ENCODE data around the gene ITGA7.

The ITGA7 gene

DNA sequence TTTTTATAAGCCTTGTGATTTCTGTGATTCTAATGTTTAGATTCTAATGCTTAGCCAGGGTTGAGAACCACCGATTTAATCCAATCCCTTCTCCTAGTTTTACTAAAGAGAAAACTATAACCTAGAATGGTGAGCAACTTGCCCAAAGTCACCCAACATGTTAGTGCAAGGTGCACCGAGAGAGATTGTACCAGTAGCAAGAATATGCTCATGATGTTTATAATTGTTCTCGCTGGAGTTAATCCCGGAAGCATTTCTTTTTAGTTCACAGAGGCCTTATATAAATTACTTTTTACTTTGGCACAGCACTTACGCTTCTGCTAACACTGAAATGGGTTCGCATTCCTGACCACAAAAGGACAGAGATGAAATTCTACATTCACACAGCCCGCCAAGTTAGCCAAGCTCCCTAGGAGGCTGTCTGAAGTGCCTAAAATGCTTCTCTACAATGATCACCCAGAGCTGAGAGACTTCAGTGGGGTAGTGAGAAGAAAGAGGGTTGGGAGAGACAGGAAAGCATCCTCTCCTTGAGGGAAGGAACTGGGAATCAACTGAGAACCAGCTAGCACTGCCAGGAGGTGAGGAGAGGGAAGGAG lies 7.6 kb upstream of the ITGA7 start:
- TF ChIP-seq TCF12 (IDR thresholded peaks at IDR 0.05; ENCODE audit: low read depth) (no peak), ZBTB7A (IDR thresholded peaks at IDR 0.05; ENCODE audit: low read depth) (no peak), CEBPB (IDR thresholded peaks at IDR 0.05) (no peak), FOXM1 (IDR thresholded peaks at IDR 0.05; ENCODE audit: borderline replicate concordance, low read depth) (no peak)
- TF ChIP-seq, protein P1, sequence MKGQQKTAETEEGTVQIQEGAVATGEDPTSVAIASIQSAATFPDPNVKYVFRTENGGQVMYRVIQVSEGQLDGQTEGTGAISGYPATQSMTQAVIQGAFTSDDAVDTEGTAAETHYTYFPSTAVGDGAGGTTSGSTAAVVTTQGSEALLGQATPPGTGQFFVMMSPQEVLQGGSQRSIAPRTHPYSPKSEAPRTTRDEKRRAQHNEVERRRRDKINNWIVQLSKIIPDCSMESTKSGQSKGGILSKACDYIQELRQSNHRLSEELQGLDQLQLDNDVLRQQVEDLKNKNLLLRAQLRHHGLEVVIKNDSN (IDR thresholded peaks at IDR 0.05): no peak

DNA sequence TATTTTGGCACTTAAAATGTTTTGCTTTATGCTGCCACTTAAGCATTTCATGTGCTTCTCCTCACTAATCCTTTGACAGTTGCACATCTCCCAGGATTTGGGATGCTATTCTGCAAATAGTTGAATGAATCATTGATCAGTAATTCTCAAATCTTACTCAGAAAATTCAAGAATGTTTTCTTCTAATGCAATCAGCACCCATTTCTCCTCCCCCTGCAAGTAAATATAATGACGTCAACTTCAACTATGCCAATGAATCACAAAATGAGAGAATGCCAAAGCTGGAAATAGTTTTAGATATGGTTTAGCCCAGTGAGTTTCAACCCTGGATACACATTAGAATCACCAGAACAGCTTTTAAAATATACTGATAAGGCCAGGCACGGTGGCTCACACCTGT lies 6.0 kb upstream of the ITGA7 start:
- TF ChIP-seq, protein P2, sequence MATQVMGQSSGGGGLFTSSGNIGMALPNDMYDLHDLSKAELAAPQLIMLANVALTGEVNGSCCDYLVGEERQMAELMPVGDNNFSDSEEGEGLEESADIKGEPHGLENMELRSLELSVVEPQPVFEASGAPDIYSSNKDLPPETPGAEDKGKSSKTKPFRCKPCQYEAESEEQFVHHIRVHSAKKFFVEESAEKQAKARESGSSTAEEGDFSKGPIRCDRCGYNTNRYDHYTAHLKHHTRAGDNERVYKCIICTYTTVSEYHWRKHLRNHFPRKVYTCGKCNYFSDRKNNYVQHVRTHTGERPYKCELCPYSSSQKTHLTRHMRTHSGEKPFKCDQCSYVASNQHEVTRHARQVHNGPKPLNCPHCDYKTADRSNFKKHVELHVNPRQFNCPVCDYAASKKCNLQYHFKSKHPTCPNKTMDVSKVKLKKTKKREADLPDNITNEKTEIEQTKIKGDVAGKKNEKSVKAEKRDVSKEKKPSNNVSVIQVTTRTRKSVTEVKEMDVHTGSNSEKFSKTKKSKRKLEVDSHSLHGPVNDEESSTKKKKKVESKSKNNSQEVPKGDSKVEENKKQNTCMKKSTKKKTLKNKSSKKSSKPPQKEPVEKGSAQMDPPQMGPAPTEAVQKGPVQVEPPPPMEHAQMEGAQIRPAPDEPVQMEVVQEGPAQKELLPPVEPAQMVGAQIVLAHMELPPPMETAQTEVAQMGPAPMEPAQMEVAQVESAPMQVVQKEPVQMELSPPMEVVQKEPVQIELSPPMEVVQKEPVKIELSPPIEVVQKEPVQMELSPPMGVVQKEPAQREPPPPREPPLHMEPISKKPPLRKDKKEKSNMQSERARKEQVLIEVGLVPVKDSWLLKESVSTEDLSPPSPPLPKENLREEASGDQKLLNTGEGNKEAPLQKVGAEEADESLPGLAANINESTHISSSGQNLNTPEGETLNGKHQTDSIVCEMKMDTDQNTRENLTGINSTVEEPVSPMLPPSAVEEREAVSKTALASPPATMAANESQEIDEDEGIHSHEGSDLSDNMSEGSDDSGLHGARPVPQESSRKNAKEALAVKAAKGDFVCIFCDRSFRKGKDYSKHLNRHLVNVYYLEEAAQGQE (IDR thresholded peaks at IDR 0.05; ENCODE audit: low read depth): no peak
- TF ChIP-seq, protein P1 (IDR thresholded peaks at IDR 0.05): no peak
- no peak for TF ChIP-seq RAD21 (IDR thresholded peaks at IDR 0.05; ENCODE audit: low read depth)
- no peak for TF ChIP-seq YY1 (IDR thresholded peaks at IDR 0.05; ENCODE audit: low read depth)
- TF ChIP-seq CEBPB (IDR thresholded peaks at IDR 0.05): no peak
- no peak for TF ChIP-seq CREB1 (IDR thresholded peaks at IDR 0.05; ENCODE audit: low read depth)
- TF ChIP-seq TCF12 (IDR thresholded peaks at IDR 0.05; ENCODE audit: low read depth): no peak
- TF ChIP-seq, protein P3, sequence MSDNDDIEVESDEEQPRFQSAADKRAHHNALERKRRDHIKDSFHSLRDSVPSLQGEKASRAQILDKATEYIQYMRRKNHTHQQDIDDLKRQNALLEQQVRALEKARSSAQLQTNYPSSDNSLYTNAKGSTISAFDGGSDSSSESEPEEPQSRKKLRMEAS (IDR thresholded peaks at IDR 0.05): no peak
- TF ChIP-seq ZBTB7A (IDR thresholded peaks at IDR 0.05; ENCODE audit: low read depth): no peak
- TF ChIP-seq NFIC (IDR thresholded peaks at IDR 0.05): no peak
- TF ChIP-seq EGR1 (IDR thresholded peaks at IDR 0.05): no peak
- no peak for TF ChIP-seq FOXM1 (IDR thresholded peaks at IDR 0.05; ENCODE audit: borderline replicate concordance, low read depth)
- no peak for TF ChIP-seq EP300 (IDR thresholded peaks at IDR 0.05; ENCODE audit: borderline replicate concordance)
- TF ChIP-seq TAF1 (IDR thresholded peaks at IDR 0.05; ENCODE audit: low read depth): no peak

DNA sequence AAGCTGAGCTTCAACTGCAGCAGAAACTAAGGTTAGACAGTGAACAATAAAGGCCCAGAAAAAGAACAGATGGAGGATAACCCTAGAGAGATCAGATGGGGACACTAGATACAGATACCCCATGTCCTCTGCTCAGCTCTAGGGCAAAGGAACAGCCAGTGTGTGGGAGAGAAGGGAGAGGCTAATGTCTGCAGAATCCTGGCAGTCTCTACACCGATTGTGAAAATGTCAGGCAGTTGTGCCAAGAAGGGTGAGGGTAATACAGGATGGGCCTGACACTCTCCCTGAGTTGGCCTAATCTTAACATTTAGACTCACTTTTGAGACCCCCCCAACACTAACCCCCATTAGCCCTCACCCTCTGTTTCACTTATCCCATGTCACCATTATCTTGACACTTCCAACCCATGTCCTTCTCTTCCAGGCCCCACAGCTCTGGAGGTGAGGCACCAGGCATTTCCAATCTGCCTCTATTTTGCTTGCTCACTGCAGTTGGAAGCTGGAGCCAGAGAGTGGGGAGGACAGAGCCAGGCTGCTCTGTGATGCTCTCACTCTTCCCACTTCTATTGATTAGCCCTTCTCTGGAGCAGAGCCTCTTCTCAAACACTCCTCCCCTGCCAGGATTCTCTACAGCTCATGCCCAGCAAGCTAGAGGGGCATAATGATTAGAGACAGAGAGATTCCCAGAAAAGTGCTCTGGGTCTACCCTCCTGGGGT lies 5.2 kb upstream of the ITGA7 start:
- TF ChIP-seq FOXM1 (IDR thresholded peaks at IDR 0.05; ENCODE audit: borderline replicate concordance, low read depth) (no peak), YY1 (IDR thresholded peaks at IDR 0.05; ENCODE audit: low read depth) (no peak), EP300 (IDR thresholded peaks at IDR 0.05; ENCODE audit: borderline replicate concordance) (no peak), EGR1 (IDR thresholded peaks at IDR 0.05) (no peak), TCF12 (IDR thresholded peaks at IDR 0.05; ENCODE audit: low read depth) (no peak), ZBTB7A (IDR thresholded peaks at IDR 0.05; ENCODE audit: low read depth) (no peak), TAF1 (IDR thresholded peaks at IDR 0.05; ENCODE audit: low read depth) (no peak), CREB1 (IDR thresholded peaks at IDR 0.05; ENCODE audit: low read depth) (no peak), NFIC (IDR thresholded peaks at IDR 0.05) (no peak), RAD21 (IDR thresholded peaks at IDR 0.05; ENCODE audit: low read depth) (no peak), TEAD4 (IDR thresholded peaks at IDR 0.05) (no peak), CEBPB (IDR thresholded peaks at IDR 0.05) (no peak)
- TF ChIP-seq, protein P2 (IDR thresholded peaks at IDR 0.05; ENCODE audit: low read depth): no peak
- TF ChIP-seq, protein P1 (IDR thresholded peaks at IDR 0.05): no peak
- TF ChIP-seq, protein P3 (IDR thresholded peaks at IDR 0.05): no peak

DNA sequence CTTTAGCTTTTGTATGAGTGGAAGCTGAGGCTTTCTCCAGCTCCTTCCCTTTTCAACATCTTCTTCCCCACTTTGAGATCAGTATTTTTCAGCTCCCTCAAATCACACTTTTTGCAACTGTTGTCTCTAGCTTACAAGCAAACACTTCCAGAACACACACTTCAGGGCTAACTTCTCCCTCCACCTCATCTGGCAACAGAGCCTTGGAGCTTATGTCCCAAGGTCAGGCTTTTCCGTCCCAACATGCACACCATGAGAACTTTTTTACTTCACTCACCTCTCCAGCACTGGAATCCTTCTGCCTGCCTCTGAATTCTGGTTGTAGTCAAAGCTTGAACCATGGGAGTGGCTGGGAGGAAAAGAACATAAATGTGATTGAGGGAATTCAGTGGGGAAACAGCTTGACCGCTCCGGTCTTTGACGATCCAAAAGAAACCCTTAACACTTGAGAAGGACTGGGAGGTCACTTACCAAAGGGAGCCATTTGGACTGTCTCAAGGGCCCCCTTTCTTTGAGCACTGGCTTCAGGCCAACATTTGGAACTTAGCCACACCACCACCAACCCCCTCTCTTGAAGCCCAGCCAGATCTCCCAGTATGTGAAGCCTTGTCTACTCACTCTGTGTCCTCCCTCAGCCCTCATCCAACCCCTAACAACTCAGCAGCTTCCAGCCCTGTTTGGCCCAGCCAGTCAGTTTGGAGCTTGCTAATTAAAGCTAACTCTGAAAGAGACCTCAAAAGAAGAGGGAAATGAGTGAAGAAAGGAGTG lies 4.3 kb upstream of the ITGA7 start:
- TF ChIP-seq RAD21 (IDR thresholded peaks at IDR 0.05; ENCODE audit: low read depth) (no peak), NFIC (IDR thresholded peaks at IDR 0.05) (no peak), TEAD4 (IDR thresholded peaks at IDR 0.05) (no peak), CEBPB (IDR thresholded peaks at IDR 0.05) (no peak), EP300 (IDR thresholded peaks at IDR 0.05; ENCODE audit: borderline replicate concordance) (no peak), ZBTB7A (IDR thresholded peaks at IDR 0.05; ENCODE audit: low read depth) (no peak), EGR1 (IDR thresholded peaks at IDR 0.05) (no peak), YY1 (IDR thresholded peaks at IDR 0.05; ENCODE audit: low read depth) (no peak), FOXM1 (IDR thresholded peaks at IDR 0.05; ENCODE audit: borderline replicate concordance, low read depth) (no peak), TAF1 (IDR thresholded peaks at IDR 0.05; ENCODE audit: low read depth) (no peak), TCF12 (IDR thresholded peaks at IDR 0.05; ENCODE audit: low read depth) (no peak), CREB1 (IDR thresholded peaks at IDR 0.05; ENCODE audit: low read depth) (no peak)
- TF ChIP-seq, protein P3 (IDR thresholded peaks at IDR 0.05): no peak
- TF ChIP-seq, protein P2 (IDR thresholded peaks at IDR 0.05; ENCODE audit: low read depth): no peak
- TF ChIP-seq, protein P1 (IDR thresholded peaks at IDR 0.05): no peak

Data from Ishikawa (cell line).